ENCODE measurements around the gene PGM2.

PGM2 gene

GRCh38 chr4:37896206-37896860 is 69.8 kb downstream of the PGM2 start:
- no peak overlapping the region for H3K4me3 ChIP-seq (ENCODE audit: low read depth, low read length)
- TF ChIP-seq, protein P1, sequence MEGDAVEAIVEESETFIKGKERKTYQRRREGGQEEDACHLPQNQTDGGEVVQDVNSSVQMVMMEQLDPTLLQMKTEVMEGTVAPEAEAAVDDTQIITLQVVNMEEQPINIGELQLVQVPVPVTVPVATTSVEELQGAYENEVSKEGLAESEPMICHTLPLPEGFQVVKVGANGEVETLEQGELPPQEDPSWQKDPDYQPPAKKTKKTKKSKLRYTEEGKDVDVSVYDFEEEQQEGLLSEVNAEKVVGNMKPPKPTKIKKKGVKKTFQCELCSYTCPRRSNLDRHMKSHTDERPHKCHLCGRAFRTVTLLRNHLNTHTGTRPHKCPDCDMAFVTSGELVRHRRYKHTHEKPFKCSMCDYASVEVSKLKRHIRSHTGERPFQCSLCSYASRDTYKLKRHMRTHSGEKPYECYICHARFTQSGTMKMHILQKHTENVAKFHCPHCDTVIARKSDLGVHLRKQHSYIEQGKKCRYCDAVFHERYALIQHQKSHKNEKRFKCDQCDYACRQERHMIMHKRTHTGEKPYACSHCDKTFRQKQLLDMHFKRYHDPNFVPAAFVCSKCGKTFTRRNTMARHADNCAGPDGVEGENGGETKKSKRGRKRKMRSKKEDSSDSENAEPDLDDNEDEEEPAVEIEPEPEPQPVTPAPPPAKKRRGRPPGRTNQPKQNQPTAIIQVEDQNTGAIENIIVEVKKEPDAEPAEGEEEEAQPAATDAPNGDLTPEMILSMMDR (IDR thresholded peaks at IDR 0.05; ENCODE audit: low read depth, low read length), result no peak

DNA sequence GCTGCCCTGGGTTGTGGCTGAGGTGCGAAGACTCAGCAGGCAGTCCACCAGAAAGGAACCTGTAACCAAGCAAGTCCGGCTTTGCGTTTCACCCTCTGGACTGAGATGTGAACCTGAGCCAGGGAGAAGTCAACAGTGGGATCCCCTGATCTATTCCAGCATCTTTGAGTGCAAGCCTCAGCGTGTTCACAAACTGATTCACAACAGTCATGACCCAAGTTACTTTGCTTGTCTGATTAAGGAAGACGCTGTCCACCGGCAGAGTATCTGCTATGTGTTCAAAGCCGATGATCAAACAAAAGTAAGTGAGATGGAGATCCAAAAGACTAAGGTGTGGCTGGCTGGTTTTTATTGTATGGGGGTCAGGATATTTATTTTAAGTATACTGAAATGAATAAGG is 75.7 kb downstream of the PGM2 start:
- no peak overlapping the region for H3K4me3 ChIP-seq (ENCODE audit: low read depth, low read length)
- TF ChIP-seq, protein P1 (IDR thresholded peaks at IDR 0.05; ENCODE audit: low read depth, low read length), result no peak

DNA sequence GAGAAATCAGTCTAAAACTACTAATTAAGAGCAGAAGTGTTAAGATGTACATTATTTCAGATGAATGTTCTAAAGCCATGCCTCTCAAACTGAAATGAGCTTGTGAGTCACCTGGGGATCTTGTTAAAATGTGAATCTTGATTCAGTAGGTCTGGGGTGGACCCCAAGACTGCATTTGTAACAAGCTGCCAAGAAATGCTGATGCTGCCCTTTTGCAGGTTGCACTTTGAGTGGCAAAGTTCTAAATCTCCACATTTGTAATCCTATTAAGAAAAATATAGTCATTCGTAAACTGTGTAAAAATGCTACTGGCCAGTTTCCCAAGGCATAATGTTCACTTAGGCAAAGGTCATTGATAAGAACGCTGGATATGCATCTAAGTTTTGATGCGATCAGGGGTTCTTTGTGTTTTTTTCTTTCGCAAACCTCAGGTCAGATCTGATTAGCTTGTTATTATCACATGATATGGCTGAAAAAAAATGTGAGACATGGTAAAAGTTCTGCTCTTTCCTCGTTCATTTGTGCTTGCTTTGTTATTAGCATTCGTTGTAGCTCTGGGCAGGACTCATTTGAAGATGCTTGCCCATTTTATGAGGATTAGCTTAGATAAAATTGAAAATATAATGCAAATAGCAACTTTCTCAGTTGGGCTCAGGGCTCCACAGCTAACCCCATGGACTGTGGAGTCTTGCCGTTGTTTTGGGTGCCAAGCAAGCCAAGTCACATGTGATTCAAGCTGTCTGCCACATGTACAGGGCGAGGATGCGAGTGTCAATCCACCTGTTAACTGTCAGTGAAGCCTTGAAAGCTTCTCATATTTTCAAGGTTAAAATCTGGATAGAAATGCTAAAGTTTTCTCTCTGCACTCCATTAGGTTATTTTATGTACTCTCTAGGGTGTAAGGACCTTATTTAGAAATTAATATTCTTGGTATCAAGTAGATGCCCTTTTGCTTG is 76.5 kb downstream of the PGM2 start:
- TF ChIP-seq, protein P1 (IDR thresholded peaks at IDR 0.05; ENCODE audit: low read depth, low read length), result no peak
- no peak overlapping the region for H3K4me3 ChIP-seq (ENCODE audit: low read depth, low read length)

GRCh38 chr4:37903901-37904300 is 77.4 kb downstream of the PGM2 start:
- TF ChIP-seq, protein P1 (IDR thresholded peaks at IDR 0.05; ENCODE audit: low read depth, low read length), result no peak
- no peak overlapping the region for H3K4me3 ChIP-seq (ENCODE audit: low read depth, low read length)

- TF ChIP-seq, protein P1 (IDR thresholded peaks at IDR 0.05; ENCODE audit: low read depth, low read length), result no peak
- H3K4me3 ChIP-seq (ENCODE audit: low read depth, low read length), result no peak overlapping the region
Measured at GRCh38 chr4:37904824-37905223, 78.3 kb downstream of the PGM2 start.

GRCh38 chr4:37905533-37906169 is 79.2 kb downstream of the PGM2 start:
- H3K4me3 ChIP-seq (ENCODE audit: low read depth, low read length), result no peak overlapping the region
- TF ChIP-seq, protein P1 (IDR thresholded peaks at IDR 0.05; ENCODE audit: low read depth, low read length), result no peak
